ENCODE measurements around the gene INPP1.

INPP1 gene

DNA sequence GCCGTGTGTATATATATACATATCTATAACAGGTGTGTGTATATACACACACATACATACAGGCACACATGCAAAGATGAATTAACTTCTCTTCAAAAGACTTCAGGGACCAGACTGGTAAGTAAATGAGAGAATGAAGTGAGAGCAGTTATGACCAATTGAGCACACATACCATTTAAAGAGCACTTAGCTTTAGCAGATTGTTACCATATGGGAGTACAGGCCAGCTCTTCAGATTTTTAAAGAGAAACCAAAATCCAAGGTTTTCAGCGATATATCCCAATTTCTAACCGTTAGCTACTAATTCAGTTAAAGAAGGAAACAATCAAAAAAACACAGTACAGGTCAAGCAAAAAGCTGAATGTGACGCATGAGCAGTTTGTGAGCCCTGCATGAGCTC, 23.7 kb downstream of the INPP1 start:
- Histone ChIP-seq H3K4me2 (ENCODE audit: low read depth, low read length) (no peak overlapping the region), H3F3A (ENCODE audit: insufficient read depth, low read length) (no peaks in the 10 kb centered on the region), H3K27ac (ENCODE audit: low read length) (no peak overlapping the region), H4K20me1 (ENCODE audit: insufficient read depth, low read length) (no peaks in the 10 kb centered on the region), H3K9me3 (replicated peaks; ENCODE audit: insufficient read depth, low read length) (no peaks in the 10 kb centered on the region), H3K4me3 (ENCODE audit: low read length) (no peak overlapping the region), H3K27me3 (replicated peaks; ENCODE audit: insufficient read depth, low read length) (no peaks in the 10 kb centered on the region), H3K9ac (ENCODE audit: low read length) (no peak overlapping the region), H3K36me3 (replicated peaks; ENCODE audit: insufficient read depth, low read length) (no peaks in the 10 kb centered on the region), H3K9me2 (replicated peaks; ENCODE audit: insufficient read depth, low read length) (no peaks in the 10 kb centered on the region), H3K4me1 (ENCODE audit: low read length) (no peaks in the 10 kb centered on the region), H3K79me2 (ENCODE audit: low read length) (no peaks in the 10 kb centered on the region), H2AFZ (ENCODE audit: low read length) (no peak overlapping the region)
- TF ChIP-seq, protein P1, sequence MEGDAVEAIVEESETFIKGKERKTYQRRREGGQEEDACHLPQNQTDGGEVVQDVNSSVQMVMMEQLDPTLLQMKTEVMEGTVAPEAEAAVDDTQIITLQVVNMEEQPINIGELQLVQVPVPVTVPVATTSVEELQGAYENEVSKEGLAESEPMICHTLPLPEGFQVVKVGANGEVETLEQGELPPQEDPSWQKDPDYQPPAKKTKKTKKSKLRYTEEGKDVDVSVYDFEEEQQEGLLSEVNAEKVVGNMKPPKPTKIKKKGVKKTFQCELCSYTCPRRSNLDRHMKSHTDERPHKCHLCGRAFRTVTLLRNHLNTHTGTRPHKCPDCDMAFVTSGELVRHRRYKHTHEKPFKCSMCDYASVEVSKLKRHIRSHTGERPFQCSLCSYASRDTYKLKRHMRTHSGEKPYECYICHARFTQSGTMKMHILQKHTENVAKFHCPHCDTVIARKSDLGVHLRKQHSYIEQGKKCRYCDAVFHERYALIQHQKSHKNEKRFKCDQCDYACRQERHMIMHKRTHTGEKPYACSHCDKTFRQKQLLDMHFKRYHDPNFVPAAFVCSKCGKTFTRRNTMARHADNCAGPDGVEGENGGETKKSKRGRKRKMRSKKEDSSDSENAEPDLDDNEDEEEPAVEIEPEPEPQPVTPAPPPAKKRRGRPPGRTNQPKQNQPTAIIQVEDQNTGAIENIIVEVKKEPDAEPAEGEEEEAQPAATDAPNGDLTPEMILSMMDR (IDR thresholded peaks at IDR 0.05; ENCODE audit: low read length): no peak
- TF ChIP-seq EZH2phosphoT487 (IDR thresholded peaks at IDR 0.05; ENCODE audit: low read length) (no peak), EZH2 (optimal IDR thresholded peaks at IDR 0.05; ENCODE audit: low read depth, low read length) (no peak)
- DNase-seq: no peak

DNA sequence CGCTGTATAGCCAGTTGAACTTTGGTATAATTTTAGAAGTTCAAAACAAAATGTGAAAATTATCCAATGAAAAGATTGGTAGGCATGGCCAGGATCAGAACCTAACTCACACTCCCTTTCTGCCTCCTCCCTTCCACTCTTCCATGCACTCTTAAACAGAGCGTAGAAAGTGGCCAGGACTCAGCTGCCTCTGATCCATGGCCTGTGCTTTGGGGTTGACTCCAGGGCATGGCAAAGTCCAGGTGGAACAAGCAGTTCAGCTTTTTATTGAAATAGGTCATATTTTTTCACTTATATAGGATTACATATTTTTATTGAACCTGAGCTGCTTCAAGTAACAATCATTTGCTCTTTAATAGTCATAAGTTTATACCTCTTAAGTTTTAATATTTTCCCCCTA, 26.2 kb downstream of the INPP1 start:
- H3K9me2 ChIP-seq (replicated peaks; ENCODE audit: insufficient read depth, low read length): no peaks in the 10 kb centered on the region
- H4K20me1 ChIP-seq (ENCODE audit: insufficient read depth, low read length): no peaks in the 10 kb centered on the region
- TF ChIP-seq EZH2phosphoT487 (IDR thresholded peaks at IDR 0.05; ENCODE audit: low read length): no peak
- TF ChIP-seq, protein P1 (IDR thresholded peaks at IDR 0.05; ENCODE audit: low read length): no peak
- H3K9ac ChIP-seq (ENCODE audit: low read length): no peak overlapping the region
- H3K4me2 ChIP-seq (ENCODE audit: low read depth, low read length): no peak overlapping the region
- no peaks in the 10 kb centered on the region for H3K27me3 ChIP-seq (replicated peaks; ENCODE audit: insufficient read depth, low read length)
- no peaks in the 10 kb centered on the region for H3K36me3 ChIP-seq (replicated peaks; ENCODE audit: insufficient read depth, low read length)
- H3K9me3 ChIP-seq (replicated peaks; ENCODE audit: insufficient read depth, low read length): no peaks in the 10 kb centered on the region
- H3F3A ChIP-seq (ENCODE audit: insufficient read depth, low read length): no peaks in the 10 kb centered on the region
- no peak overlapping the region for H3K4me3 ChIP-seq (ENCODE audit: low read length)
- no peaks in the 10 kb centered on the region for H3K79me2 ChIP-seq (ENCODE audit: low read length)
- DNase-seq: no peak
- no peak overlapping the region for H3K27ac ChIP-seq (ENCODE audit: low read length)
- no peaks in the 10 kb centered on the region for H3K4me1 ChIP-seq (ENCODE audit: low read length)
- no peak overlapping the region for H2AFZ ChIP-seq (ENCODE audit: low read length)

DNA sequence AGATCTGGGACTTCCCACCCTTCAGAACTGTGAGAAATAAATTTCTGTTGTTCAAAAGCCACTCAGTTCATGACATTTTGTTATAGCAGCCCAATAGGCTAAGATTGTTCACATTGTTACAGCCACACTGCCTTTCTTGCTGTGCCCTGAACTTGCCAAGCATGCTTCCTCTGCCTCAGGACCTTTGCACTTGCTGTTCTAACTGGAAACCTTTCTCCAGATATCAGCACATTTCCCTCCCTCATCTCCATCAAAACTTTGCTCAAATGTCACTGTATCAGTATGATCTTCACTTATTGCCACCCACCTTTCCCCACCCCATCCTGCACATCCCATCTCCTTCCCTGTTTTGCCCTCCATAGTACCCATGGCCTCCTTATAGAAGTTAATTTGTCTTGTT, 32.7 kb downstream of the INPP1 start:
- no peaks in the 10 kb centered on the region for H3F3A ChIP-seq (ENCODE audit: insufficient read depth, low read length)
- H3K27me3 ChIP-seq (replicated peaks; ENCODE audit: insufficient read depth, low read length): no peaks in the 10 kb centered on the region
- H3K4me3 ChIP-seq (ENCODE audit: low read length): no peak overlapping the region
- H3K4me1 ChIP-seq (ENCODE audit: low read length): no peaks in the 10 kb centered on the region
- no peaks in the 10 kb centered on the region for H3K36me3 ChIP-seq (replicated peaks; ENCODE audit: insufficient read depth, low read length)
- no peaks in the 10 kb centered on the region for H3K79me2 ChIP-seq (ENCODE audit: low read length)
- no peaks in the 10 kb centered on the region for H3K9me2 ChIP-seq (replicated peaks; ENCODE audit: insufficient read depth, low read length)
- H3K9ac ChIP-seq (ENCODE audit: low read length): no peak overlapping the region
- no peaks in the 10 kb centered on the region for H3K9me3 ChIP-seq (replicated peaks; ENCODE audit: insufficient read depth, low read length)
- H2AFZ ChIP-seq (ENCODE audit: low read length): no peak overlapping the region
- no peak overlapping the region for H3K4me2 ChIP-seq (ENCODE audit: low read depth, low read length)
- TF ChIP-seq EZH2phosphoT487 (IDR thresholded peaks at IDR 0.05; ENCODE audit: low read length) (no peak), EZH2 (optimal IDR thresholded peaks at IDR 0.05; ENCODE audit: low read depth, low read length) (no peak)
- TF ChIP-seq, protein P1 (IDR thresholded peaks at IDR 0.05; ENCODE audit: low read length): no peak
- no peak for DNase-seq
- H3K27ac ChIP-seq (ENCODE audit: low read length): no peak overlapping the region
- H4K20me1 ChIP-seq (ENCODE audit: insufficient read depth, low read length): no peaks in the 10 kb centered on the region

Measured in MM.1S (cell line).